ENCODE results near the gene MLLT3. TPM values are rescaled to one million over a fixed set of nuclear protein-coding genes. Genes with fewer than 3 reads are reported as not detected.
A peak's percentile ranks its signal among the peaks of the same experiment; 100 is the strongest.

Gene MLLT3
- total RNA-seq, 1 donor from 2014 or later, result 65.8 TPM

DNA sequence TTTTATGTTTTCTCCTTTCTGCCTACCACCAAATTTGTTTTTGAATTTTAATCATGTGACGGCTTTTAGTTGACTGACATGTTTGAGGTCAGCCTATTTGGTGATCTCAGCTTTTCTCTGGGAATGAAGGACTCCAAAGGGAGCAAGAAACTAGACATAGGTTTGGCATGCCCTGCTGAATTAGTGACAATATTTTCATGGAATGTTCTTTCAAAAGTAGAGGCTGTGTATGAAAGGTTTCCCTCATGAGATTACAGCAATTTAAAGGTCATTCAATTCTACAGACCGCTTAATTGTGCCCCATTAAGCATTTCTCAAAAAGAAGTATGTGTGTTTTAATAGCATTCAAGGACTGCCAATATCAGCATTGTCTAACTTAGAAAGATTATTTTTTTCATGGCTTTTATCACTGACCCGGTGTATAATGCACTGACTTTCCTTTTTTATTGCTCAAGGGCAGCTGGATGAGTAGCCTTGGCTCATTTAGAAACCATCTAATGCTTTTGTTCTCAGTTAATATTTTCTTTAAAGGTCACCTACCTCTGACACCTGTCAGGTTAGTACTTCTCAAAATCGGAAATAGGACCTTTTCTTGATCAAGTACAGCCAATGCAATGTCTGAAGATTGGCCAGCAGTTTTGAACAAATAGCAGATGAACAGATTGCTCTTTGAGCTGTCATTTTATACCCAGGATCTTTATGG is 8.1 kb upstream of the MLLT3 start:
- no peaks in the 10 kb centered on the region for H3K36me3 ChIP-seq (ENCODE audit: control insufficient read depth in 3 of 3, insufficient read depth in 3 of 3, low read length in 3 of 3)
- no peaks in the 10 kb centered on the region for H3K4me1 ChIP-seq (ENCODE audit: control insufficient read depth in 3 of 3, insufficient read depth in 3 of 3, low read length in 3 of 3)
- no peaks in the 10 kb centered on the region for H3K27me3 ChIP-seq (ENCODE audit: control insufficient read depth in 3 of 3, insufficient read depth in 3 of 3, low read length in 3 of 3)
- H3K9me3 ChIP-seq (ENCODE audit: control insufficient read depth in 3 of 3, low read length in 3 of 3), result no peaks in the 10 kb centered on the region
- H3K9ac ChIP-seq (ENCODE audit: low read depth in 1 of 3, low read length in 3 of 3), result no peak overlapping the region
- no peak overlapping the region for H3K4me3 ChIP-seq (ENCODE audit: low read length in 3 of 3)
- H3K27ac ChIP-seq (ENCODE audit: low read depth, low read length), result no peak overlapping the region

DNA sequence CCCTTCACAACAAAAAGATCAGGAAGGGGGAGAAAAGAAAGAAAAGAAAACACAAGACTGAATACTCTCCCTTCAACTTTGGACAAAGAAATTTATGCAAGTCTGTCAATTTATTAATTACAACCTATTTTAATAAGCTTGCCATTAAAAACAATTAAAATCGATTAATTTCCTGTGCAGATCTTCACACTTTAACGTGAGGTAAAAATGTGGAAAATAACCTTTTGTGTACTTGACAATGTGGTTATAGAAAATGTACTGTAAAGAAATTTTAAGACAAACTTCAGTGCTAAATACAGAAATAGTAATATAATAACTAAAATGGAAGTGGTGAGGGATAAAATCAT is 2.7 kb upstream of the MLLT3 start:
- Histone ChIP-seq H3K4me1 (ENCODE audit: control insufficient read depth in 3 of 3, insufficient read depth in 3 of 3, low read length in 3 of 3) (peaks cover 6 to 16% (median 15%) of the 10 kb centered on the region in 3 donors), H3K27me3 (ENCODE audit: control insufficient read depth in 3 of 3, insufficient read depth in 3 of 3, low read length in 3 of 3) (no peaks in the 10 kb centered on the region), H3K4me3 (ENCODE audit: low read length in 3 of 3) (peak overlapping the region in 2 of 3 donors; percentile 94), H3K36me3 (ENCODE audit: control insufficient read depth in 3 of 3, insufficient read depth in 3 of 3, low read length in 3 of 3) (no peaks in the 10 kb centered on the region), H3K27ac (ENCODE audit: low read depth, low read length) (no peak overlapping the region), H3K9me3 (ENCODE audit: control insufficient read depth in 3 of 3, low read length in 3 of 3) (no peaks in the 10 kb centered on the region), H3K9ac (ENCODE audit: low read depth in 1 of 3, low read length in 3 of 3) (no peak overlapping the region)

DNA sequence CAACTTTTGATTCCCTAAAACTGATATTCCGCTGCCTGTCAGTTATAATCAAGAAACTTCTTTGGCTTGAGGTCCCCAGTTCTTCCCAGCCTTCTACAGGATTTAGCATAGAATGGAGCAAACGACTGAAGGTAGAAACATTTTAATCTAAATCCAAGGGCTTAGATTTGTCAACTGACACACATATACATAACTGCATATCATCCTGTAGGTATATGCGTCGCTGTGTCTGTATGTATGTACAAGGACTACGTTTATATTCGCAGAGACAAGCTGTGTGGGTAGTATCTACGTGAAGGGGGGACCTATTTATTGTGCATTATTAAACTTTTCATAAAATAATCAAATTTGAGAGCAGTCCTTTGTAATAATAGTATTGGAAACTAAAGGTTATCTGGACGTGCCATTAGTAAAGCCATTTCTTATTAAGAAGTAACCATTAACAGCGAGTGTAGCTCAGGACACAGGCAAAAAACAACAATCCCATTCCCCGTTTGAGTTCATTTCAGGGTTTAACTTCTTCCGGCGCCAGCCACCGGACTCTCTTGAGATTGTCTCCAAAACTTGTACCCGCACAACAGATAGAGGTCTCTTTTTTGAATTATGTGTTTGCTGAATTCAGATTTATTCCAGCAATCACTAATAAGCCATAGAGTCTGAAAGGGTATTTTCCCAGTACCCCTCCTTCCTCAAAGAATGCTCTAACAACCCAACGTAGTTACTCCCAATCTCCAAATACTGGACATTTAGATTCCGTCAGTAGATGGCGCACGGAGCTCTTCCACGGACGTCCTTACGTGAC is 2.1 kb upstream of the MLLT3 start:
- Histone ChIP-seq H3K9ac (ENCODE audit: low read depth in 1 of 3, low read length in 3 of 3) (peak overlapping the region; percentile 74 to 80 (median 75)), H3K27ac (ENCODE audit: low read depth, low read length) (no peak overlapping the region), H3K4me3 (ENCODE audit: low read length in 3 of 3) (peak overlapping the region; percentile 94 to 96 (median 94)), H3K36me3 (ENCODE audit: control insufficient read depth in 3 of 3, insufficient read depth in 3 of 3, low read length in 3 of 3) (no peaks in the 10 kb centered on the region), H3K27me3 (ENCODE audit: control insufficient read depth in 3 of 3, insufficient read depth in 3 of 3, low read length in 3 of 3) (no peaks in the 10 kb centered on the region), H3K4me1 (ENCODE audit: control insufficient read depth in 3 of 3, insufficient read depth in 3 of 3, low read length in 3 of 3) (peaks cover 8 to 20% (median 15%) of the 10 kb centered on the region in 3 donors), H3K9me3 (ENCODE audit: control insufficient read depth in 3 of 3, low read length in 3 of 3) (no peaks in the 10 kb centered on the region)

DNA sequence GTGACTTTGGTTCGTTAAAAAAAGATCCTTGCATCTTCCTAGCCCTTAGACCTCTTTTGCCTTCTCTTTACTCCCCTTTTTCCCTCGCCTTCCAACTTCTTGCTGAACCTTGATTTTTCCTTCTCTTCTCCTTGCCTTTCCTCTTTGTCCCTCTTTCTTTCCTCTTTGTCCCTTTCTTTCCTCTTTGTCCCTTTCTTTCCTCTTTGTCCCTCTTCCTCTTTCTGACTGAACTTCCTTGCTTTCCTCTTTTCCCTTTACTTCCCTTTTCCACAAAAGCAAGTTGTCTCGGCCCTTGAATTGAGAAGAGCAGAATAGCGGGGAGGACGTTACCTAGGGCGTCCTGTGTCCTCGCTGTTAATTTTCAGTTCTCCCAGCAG is 1.4 kb upstream of the MLLT3 start:
- Histone ChIP-seq H3K9me3 (ENCODE audit: control insufficient read depth in 3 of 3, low read length in 3 of 3) (no peaks in the 10 kb centered on the region), H3K27me3 (ENCODE audit: control insufficient read depth in 3 of 3, insufficient read depth in 3 of 3, low read length in 3 of 3) (no peaks in the 10 kb centered on the region), H3K9ac (ENCODE audit: low read depth in 1 of 3, low read length in 3 of 3) (peak overlapping the region; percentile 74 to 80 (median 75)), H3K4me3 (ENCODE audit: low read length in 3 of 3) (peak overlapping the region; percentile 94 to 96 (median 94)), H3K4me1 (ENCODE audit: control insufficient read depth in 3 of 3, insufficient read depth in 3 of 3, low read length in 3 of 3) (peaks cover 8 to 20% (median 15%) of the 10 kb centered on the region in 3 donors), H3K27ac (ENCODE audit: low read depth, low read length) (no peak overlapping the region), H3K36me3 (ENCODE audit: control insufficient read depth in 3 of 3, insufficient read depth in 3 of 3, low read length in 3 of 3) (no peaks in the 10 kb centered on the region)

DNA sequence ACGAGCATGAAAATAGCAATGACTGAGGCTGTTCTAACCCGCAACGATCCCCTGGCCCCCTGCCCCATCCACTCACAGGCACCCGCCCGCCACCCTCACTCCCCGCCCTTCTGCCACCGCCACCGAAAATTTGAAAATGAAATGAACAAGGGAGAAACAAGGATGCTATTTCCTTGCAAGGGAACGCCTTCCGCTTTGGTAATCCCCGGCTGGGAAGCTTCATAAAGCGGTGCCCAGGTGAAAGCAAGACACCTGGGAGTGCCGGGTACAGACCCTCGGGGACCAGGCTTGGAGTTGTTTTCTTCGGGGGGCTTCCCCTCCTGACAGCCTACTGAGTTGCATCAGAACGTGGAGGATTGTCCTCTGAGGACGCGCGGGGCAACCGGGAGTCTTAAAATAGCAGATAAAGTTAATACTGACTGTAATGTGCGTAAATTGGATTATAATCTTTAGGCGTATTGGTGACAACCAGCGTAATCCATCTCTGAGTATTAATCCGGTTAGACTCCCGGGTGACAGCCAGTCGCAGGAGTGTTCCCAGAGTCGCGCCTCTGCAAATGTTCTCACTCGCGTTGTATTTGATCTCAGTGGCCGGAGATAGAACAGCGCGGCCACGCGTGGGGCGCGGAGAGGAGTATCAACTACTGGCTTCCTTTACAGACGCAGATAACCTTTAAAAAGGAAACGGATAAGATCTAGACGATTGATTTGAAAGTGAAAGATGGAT is 885 bp upstream of the MLLT3 start:
- H3K9ac ChIP-seq (ENCODE audit: low read depth in 1 of 3, low read length in 3 of 3), result peak overlapping the region; percentile 74 to 80 (median 79)
- H3K4me1 ChIP-seq (ENCODE audit: control insufficient read depth in 3 of 3, insufficient read depth in 3 of 3, low read length in 3 of 3), result peaks cover 8 to 20% (median 15%) of the 10 kb centered on the region in 3 donors
- no peak overlapping the region for H3K27ac ChIP-seq (ENCODE audit: low read depth, low read length)
- peak overlapping the region; percentile 94 to 96 (median 94) for H3K4me3 ChIP-seq (ENCODE audit: low read length in 3 of 3)
- H3K36me3 ChIP-seq (ENCODE audit: control insufficient read depth in 3 of 3, insufficient read depth in 3 of 3, low read length in 3 of 3), result no peaks in the 10 kb centered on the region
- no peaks in the 10 kb centered on the region for H3K27me3 ChIP-seq (ENCODE audit: control insufficient read depth in 3 of 3, insufficient read depth in 3 of 3, low read length in 3 of 3)
- H3K9me3 ChIP-seq (ENCODE audit: control insufficient read depth in 3 of 3, low read length in 3 of 3), result no peaks in the 10 kb centered on the region

DNA sequence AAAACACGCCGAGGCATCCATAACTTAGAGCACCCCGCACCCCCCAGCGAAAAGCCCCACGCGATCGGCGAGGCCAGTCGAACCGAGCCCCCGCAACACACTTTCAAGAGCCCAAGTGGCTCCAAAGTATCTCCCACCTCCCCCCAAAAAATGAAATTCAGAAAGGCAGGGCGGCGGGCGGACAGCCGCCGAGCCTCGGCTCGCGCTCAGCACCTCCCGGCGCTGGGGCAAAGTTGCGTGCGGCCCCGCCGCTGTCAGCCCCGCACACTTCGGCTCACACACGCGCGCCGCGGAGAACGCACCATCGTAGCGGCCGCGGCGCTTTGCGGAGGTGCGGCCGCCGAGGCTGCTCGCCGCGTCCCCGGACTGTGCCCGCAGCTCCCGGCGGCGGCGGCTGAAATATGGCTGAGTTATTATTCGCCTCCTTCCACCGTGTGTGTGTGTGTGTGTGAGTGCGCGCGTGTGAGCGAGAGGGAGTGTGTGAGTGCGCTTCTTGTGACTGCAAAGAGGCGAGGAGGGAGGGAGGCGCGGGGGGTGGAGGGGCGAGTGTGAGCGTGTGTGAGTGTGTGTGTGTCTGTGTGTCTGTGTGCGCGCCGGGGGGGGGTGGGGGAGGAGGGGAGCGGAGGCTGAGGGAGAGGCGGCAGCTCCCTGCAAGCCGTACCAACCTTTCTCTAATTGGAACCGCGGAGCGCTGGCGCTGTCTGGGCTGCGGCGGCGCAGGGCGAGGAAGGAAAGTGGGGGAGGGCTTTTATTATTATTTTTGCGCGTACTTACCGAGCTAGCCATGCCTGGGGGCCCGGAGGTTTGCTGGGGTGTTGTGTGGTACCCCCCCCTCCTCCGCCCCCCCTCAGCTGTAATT is 599 bp downstream of the MLLT3 start:
- Histone ChIP-seq H3K4me1 (ENCODE audit: control insufficient read depth in 3 of 3, insufficient read depth in 3 of 3, low read length in 3 of 3) (peaks cover 8 to 20% (median 15%) of the 10 kb centered on the region in 3 donors), H3K36me3 (ENCODE audit: control insufficient read depth in 3 of 3, insufficient read depth in 3 of 3, low read length in 3 of 3) (no peaks in the 10 kb centered on the region), H3K27me3 (ENCODE audit: control insufficient read depth in 3 of 3, insufficient read depth in 3 of 3, low read length in 3 of 3) (no peaks in the 10 kb centered on the region), H3K4me3 (ENCODE audit: low read length in 3 of 3) (peak overlapping the region; percentile 94 to 96 (median 94)), H3K9me3 (ENCODE audit: control insufficient read depth in 3 of 3, low read length in 3 of 3) (no peaks in the 10 kb centered on the region), H3K9ac (ENCODE audit: low read depth in 1 of 3, low read length in 3 of 3) (peak overlapping the region; percentile 81 to 89 (median 82)), H3K27ac (ENCODE audit: low read depth, low read length) (peak overlapping the region; percentile 69)

DNA sequence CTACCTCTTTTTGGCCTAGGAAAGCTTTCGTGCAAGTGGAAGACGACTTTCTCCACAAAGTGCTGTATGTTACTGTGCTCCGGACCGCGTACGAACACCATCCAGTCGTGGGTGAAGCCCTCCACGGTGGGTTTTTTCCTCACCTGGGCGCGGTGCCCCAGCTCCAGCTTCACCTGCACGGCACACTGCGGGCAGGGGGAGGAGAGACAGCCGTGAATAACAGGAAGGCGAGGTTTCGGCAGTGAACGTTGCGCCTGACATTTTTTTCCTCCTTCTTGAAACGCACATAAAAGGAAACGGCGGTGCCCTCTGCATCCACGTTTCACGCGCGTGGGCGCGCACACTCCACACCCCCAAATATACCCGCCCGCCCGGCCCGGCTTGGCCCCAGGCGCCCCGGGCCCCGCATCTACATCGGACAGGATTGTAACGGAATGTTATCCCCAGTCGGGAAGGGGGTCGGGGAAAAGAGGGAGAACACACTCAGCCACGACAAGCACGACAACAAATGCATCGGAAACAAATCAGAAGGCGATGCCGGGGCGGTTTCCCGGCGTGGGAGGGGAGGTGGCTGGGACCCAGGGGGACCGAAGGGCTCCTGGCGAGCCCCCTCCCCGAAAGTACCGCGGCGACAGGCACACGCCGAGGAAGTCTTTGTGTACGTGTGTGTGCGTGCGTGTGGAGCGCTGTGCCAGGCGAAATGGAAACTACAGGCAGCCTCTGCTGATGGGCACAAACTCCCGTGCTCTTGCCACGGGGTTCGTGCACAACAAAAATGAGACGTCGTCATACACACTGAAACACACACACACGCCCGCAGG is 1.4 kb downstream of the MLLT3 start:
- H3K9ac ChIP-seq (ENCODE audit: low read depth in 1 of 3, low read length in 3 of 3), result peak overlapping the region; percentile 81 to 89 (median 82)
- H3K36me3 ChIP-seq (ENCODE audit: control insufficient read depth in 3 of 3, insufficient read depth in 3 of 3, low read length in 3 of 3), result no peaks in the 10 kb centered on the region
- peak overlapping the region; percentile 69 for H3K27ac ChIP-seq (ENCODE audit: low read depth, low read length)
- no peaks in the 10 kb centered on the region for H3K9me3 ChIP-seq (ENCODE audit: control insufficient read depth in 3 of 3, low read length in 3 of 3)
- peaks cover 8 to 20% (median 15%) of the 10 kb centered on the region in 3 donors for H3K4me1 ChIP-seq (ENCODE audit: control insufficient read depth in 3 of 3, insufficient read depth in 3 of 3, low read length in 3 of 3)
- no peaks in the 10 kb centered on the region for H3K27me3 ChIP-seq (ENCODE audit: control insufficient read depth in 3 of 3, insufficient read depth in 3 of 3, low read length in 3 of 3)
- peak overlapping the region; percentile 94 to 96 (median 94) for H3K4me3 ChIP-seq (ENCODE audit: low read length in 3 of 3)

DNA sequence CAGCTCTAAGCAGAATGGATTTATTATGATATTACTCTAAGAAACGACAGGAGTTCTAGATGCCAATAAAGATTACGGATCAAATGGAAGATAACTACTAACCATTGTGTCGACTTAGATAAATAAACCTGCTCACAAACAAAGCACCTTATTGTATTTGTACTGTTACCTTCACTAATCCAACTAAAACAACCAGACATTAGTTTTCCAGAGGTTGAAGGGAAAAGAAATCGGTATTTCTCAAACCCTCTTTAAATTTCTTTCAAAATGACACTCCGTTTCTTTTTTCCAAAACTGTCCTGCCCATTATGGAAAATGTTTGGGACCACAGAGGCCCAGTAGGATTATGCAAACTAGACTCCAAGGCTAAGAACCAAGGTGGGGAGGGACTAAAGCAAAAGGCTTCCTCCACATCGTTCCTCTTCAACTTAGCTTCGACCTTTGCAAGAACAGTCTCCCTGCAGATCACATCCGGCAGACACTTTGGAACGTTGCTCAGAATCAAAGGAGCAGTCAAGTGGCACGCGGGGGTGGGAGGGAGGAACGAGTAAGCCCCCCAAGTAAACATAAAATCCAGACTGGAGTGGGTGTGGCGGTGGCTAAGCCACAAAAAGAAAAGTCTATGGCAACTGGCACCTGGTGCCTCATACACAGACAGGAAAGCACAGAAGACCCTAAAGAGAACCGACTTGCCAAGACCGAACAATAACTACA is 2.7 kb downstream of the MLLT3 start:
- H3K9me3 ChIP-seq (ENCODE audit: control insufficient read depth in 3 of 3, low read length in 3 of 3), result no peaks in the 10 kb centered on the region
- H3K9ac ChIP-seq (ENCODE audit: low read depth in 1 of 3, low read length in 3 of 3), result peak overlapping the region in 2 of 3 donors; percentile 81 to 89
- no peak overlapping the region for H3K27ac ChIP-seq (ENCODE audit: low read depth, low read length)
- peaks cover 8 to 20% (median 15%) of the 10 kb centered on the region in 3 donors for H3K4me1 ChIP-seq (ENCODE audit: control insufficient read depth in 3 of 3, insufficient read depth in 3 of 3, low read length in 3 of 3)
- peak overlapping the region; percentile 94 to 96 (median 94) for H3K4me3 ChIP-seq (ENCODE audit: low read length in 3 of 3)
- H3K36me3 ChIP-seq (ENCODE audit: control insufficient read depth in 3 of 3, insufficient read depth in 3 of 3, low read length in 3 of 3), result no peaks in the 10 kb centered on the region
- no peaks in the 10 kb centered on the region for H3K27me3 ChIP-seq (ENCODE audit: control insufficient read depth in 3 of 3, insufficient read depth in 3 of 3, low read length in 3 of 3)

Data from skeletal muscle tissue (tissue), 4 donors.